UCSD-AML1 (cell line): ENCODE data around the gene MRI1.
"Not testable (repeated sequence)": the region's sequence is repeated elsewhere in the genome, so short reads cannot be mapped to it uniquely, and the experiment has no call there.

Experiments
- DNase-seq: peaks from one replicate; lab custom pipeline; 2025; ENCODE audit not compliant: unreplicated experiment; lab: John Stamatoyannopoulos, UW

Gene MRI1

GRCh38 chr19:13764101-13764807 lies at the start of gene MRI1:
Gene MRI1 (plus strand): TSS chr19:13764522. CDS start chr19:13764589, 67 bp downstream.
- DNase-seq, result peak; percentile 78

DNA sequence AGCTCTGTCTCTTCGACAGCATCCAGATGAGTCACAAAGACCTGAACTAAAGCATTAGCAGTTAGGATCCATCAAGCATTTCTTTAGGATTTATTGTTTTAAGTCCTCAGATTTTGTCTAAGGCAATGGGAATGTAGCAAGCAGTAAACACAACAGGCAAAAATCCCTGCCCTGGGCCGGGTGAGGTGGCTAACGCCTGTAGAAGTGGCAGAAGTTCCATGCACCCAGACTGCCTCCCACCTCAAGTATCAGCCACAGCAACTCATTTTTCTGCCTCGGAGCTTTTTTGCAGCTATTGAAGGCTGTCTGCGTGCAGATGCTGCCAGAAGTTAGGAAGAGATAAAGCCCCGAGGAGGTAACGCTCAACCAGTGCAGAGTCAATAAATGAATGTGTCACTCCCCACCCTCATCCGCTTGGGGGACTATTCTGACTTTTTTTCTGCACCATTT lies 47.1 kb upstream of the MRI1 start:
- DNase-seq, result peak; percentile 17

DNA sequence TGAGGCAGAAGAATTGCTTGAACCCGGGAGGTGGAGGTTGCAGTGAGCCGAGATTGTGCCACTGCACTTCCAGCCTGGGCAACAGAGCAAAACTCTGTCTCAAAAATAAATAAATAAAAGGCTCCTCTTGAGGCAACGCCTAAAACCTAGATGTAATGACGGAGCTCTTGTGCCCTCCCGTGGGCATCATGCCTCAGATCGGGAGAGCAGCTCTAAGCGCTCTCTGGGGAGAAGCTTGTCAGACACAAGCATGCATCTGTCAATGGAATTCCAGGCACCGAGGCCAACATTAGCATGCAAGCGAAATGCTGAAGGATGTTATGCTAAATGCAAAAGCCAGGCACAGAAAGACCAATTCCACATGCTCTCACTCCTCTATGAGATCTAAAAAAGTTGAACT lies 45.6 kb upstream of the MRI1 start:
- DNase-seq, result no peak

- DNase-seq, result no peak
These were observed 42.2 kb upstream of the MRI1 start for GRCh38 chr19:13722146-13722545.

DNA sequence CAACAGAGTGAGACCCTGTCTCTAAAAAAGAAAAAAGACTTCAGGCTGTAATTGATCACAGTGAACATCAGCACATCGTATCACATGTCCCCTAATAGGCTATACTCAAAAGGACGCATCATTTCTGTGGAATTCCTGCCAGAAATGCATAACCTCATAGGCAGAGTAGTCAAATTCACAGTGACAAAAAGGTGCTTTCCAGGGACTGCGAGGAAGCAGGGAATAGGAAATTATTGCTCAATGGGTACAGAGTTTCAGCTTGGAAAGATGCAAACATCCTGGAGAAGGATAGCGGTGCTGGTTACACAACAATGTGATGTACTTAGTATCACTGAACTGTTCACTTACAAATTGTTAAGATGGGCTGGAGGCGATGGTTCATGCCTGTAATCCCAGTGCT lies 41.1 kb upstream of the MRI1 start:
- DNase-seq, result no peak

GRCh38 chr19:13726323-13726722 lies 38.0 kb upstream of the MRI1 start:
- DNase-seq, result no peak

DNA sequence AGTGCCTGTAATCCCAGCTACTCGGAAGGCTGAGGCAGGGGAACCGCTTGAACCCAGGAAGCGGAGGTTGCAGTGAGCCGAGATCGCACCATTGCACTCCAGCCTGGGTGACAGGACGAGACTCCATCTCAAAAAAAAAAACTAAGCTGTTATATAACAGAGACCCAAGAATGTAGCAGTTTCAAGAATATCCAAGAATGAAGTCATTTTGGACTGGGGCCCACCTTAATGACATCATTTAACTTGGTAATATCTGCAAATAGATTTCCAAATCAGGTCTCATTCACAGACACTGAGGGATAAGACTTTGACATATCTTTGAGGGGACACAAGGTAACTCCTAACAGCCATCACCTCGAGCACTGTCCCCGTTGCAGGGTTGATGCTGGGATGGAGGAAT lies 36.5 kb upstream of the MRI1 start:
- DNase-seq, result no peak

GRCh38 chr19:13729859-13730258 lies 34.5 kb upstream of the MRI1 start:
- DNase-seq, result no peak

GRCh38 chr19:13731147-13731964 lies 33.0 kb upstream of the MRI1 start:
- DNase-seq, result peak; percentile 97

DNA sequence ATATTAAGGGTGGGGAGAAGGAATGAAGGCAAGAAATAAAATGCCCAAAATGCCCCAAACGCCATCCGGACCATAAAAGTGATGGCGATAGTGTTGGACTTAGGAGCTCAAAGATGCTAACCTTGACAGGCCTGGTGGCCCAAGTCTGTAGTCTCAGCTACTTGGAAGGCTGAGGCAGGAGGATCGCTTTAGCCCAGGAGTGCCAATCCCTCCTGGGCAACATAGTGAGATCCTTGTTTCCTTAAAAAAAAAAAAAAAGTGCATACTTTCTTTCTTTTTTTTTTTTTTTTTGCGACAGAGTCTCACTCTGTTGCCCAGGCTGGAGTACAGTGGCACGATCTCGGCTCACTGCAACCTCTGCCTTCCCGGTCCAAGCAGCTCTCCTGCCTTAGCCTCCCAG lies 32.0 kb upstream of the MRI1 start:
- no peak for DNase-seq

GRCh38 chr19:13734751-13735150 lies 29.6 kb upstream of the MRI1 start:
- DNase-seq, result no peak

- DNase-seq, result no peak
These were observed 26.2 kb upstream of the MRI1 start for GRCh38 chr19:13738073-13738472.

- no peak for DNase-seq
These were observed 22.4 kb upstream of the MRI1 start for GRCh38 chr19:13741893-13742292.

GRCh38 chr19:13742756-13743155 lies 21.6 kb upstream of the MRI1 start:
- no peak for DNase-seq

GRCh38 chr19:13744174-13744573 lies 20.1 kb upstream of the MRI1 start:
- DNase-seq, result no peak

- DNase-seq, result no peak
These were observed 17.2 kb upstream of the MRI1 start for GRCh38 chr19:13747098-13747453.

DNA sequence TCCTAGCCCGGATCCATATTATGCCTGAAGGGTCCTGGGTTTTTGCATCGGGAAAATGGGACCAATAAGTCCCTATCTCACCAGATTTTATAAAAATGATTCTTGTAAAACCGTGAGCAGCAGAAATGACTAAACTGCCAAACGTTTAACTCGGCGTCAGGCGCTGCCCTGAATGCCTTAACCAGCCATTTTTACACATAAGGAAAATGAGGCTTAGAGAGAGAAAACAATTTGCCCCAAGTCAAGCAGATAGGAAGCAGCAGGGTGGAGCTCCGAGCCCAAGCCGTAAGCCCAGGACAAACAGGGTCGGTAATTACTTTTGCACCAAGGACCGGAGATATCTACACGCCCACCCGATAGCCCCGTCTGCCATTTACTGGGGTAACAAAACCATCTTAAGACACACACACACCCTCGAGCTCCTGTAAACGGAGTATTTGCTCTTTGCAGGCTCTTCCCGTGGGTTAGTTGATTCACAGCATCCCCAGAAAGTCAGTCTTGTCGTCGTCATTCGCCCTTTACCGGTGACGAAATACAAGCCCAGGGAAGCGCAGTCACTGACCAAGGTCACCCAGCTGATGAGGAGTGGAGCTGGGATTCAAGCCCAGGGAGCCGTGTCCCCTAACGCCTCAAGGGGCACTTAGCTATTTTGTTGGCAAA lies 16.0 kb upstream of the MRI1 start:
- peak; percentile 23 for DNase-seq

DNA sequence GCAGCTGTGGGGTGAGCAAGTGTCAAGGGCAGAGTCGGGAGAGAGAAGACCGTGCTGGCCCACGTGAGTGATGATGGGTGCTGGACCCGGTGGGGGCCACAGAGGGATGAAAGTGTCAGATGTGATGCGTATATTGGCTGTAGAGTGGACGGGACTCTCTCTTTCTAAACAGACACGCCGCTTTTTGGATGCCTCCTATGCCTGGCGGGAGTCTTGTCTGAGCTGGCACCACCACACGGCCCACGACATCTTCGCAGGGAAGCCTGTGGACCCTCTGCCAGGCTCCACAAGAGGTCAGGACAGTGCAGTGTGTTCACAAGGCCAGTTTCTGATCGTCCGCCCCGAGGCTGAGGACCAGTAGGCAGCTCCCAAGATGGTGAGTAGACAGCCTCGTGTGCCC lies 12.9 kb upstream of the MRI1 start:
- no peak for DNase-seq

DNA sequence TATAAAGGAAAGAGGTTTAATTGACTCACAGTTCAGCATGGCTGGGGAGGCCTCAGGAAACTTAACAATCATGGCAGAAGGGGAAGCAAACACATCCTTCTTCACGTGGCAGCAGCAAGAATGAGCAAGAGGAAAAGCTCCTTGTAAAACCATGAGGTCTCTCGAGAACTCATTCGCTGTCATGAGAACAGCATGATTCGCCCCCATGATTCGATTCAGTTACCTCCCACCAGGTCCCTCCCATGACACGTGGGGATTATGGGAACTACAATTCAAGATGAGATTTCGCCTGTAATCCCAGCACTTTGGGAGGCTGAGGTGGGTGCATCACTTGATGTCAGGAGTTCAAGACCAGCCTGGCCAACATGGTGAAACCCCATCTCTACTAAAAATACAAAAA lies 10.7 kb upstream of the MRI1 start:
- not testable (repeated sequence) for DNase-seq

- DNase-seq, result no peak
These were observed 8.1 kb upstream of the MRI1 start for GRCh38 chr19:13756210-13756609.

DNA sequence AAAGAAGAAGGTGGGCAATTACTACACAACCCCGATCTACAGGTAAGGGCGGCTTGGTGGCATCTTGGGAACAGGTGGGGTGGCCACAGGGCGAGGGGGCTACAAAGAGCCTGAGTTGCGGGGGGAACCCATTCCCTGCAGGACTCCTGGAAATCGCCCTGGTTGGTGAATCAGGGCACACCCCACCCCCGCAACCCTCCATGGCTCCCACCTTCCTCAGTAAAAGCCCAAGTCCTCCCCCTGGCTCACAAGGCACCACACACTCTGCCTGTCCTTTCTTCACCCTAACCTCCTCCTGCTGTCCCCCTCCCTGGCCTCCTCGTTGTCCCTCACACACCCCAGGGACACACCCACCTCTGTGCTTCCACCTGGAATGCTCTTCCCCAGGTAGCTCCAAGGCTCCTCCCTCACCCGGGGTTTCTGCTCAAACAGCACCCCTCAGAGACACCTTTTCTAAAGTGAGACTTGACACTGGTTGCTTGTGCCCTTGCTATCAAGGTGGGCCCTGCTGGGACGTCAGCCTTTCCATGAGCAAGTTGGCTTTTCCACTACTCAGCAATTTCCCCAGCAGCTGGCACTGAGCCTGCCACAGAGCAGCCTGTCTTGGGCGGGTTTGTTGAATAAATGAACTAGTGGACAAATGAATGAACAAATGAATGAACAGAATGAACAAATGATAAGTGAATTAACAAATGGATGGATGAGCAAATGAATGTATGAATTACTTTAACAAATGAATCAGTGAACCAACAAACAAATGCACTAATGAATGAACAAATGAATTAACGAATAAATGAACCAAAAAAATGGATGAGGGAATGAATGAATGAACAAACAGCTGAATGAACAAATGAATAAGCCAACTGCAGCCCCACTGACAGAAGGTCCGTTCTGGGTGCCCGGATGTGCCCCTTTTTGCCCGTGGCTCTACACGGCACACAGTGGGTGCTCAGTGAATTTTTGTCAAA lies 6.2 kb upstream of the MRI1 start:
- no peak for DNase-seq
